Astrocyte (in vitro differentiated cells and primary cell): ENCODE data around the gene C19orf33. TPM values are rescaled to one million over a fixed set of nuclear protein-coding genes. Genes with fewer than 3 reads are reported as not detected.

Source experiments
- DNase-seq: peaks from one replicate; pipeline ENCODE4 v3.0.0-alpha.2; 2010; ENCODE audit warnings: low read depth
- FAIRE-seq: peaks from 2 replicates; lab custom pipeline; 2011; peaks lifted over from hg19 to GRCh38; lab: Jason Lieb, UNC
- H2AFZ ChIP-seq: 2 replicates; pipeline ENCODE4 v1.6.0; 2012; ENCODE audit warnings: low read depth, low read length, inconsistent platforms
- H3K27ac ChIP-seq: 2 replicates; pipeline ENCODE4 v1.5.1; 2011; ENCODE audit warnings: low read depth, low read length, inconsistent platforms
- H3K27me3 ChIP-seq: 2 replicates; pipeline ENCODE4 v1.6.0; 2011; ENCODE audit warnings: low read length, inconsistent platforms; ENCODE audit not compliant: insufficient read depth
- H3K36me3 ChIP-seq: 2 replicates; pipeline ENCODE4 v1.5.1; 2011; ENCODE audit warnings: low read length, inconsistent platforms; ENCODE audit not compliant: insufficient read depth
- H3K4me1 ChIP-seq: 2 replicates; pipeline ENCODE4 v1.5.1; 2011; ENCODE audit warnings: low read length, inconsistent platforms; ENCODE audit not compliant: insufficient read depth
- H3K4me2 ChIP-seq: 2 replicates; pipeline ENCODE4 v1.6.0; 2012; ENCODE audit warnings: low read length, inconsistent platforms
- H3K4me3 ChIP-seq: 2 replicates; pipeline ENCODE4 v1.5.1; 2011; ENCODE audit warnings: low read depth, mild to moderate bottlenecking, low read length, inconsistent platforms; ENCODE audit not compliant: insufficient read depth
- H3K79me2 ChIP-seq: 2 replicates; pipeline ENCODE4 v1.6.0; 2012; ENCODE audit warnings: mild to moderate bottlenecking, low read length, inconsistent platforms; ENCODE audit not compliant: insufficient read depth
- H3K9ac ChIP-seq: 2 replicates; pipeline ENCODE4 v1.6.0; 2012; ENCODE audit warnings: mild to moderate bottlenecking, low read length, inconsistent platforms
- H3K9me3 ChIP-seq: 2 replicates; pipeline ENCODE4 v1.5.1; 2012; ENCODE audit warnings: low read depth, mild to moderate bottlenecking, low read length, inconsistent platforms; ENCODE audit not compliant: insufficient read depth
- H4K20me1 ChIP-seq: 2 replicates; pipeline ENCODE4 v1.6.0; 2012; ENCODE audit warnings: low read length, inconsistent platforms; ENCODE audit not compliant: insufficient read depth
- H3K27ac Mint-ChIP-seq: one replicate; pipeline ENCODE4 v1.8.0; 2021; ENCODE audit warnings: mild to moderate bottlenecking, mixed read lengths; ENCODE audit not compliant: unreplicated experiment
- H3K27me3 Mint-ChIP-seq: one replicate; pipeline ENCODE4 v1.8.0; 2021; ENCODE audit warnings: low read depth, mixed read lengths; ENCODE audit not compliant: unreplicated experiment
- H3K36me3 Mint-ChIP-seq: one replicate; pipeline ENCODE4 v1.8.0; 2021; ENCODE audit warnings: low read depth, mixed read lengths; ENCODE audit not compliant: unreplicated experiment
- H3K4me1 Mint-ChIP-seq: one replicate; pipeline ENCODE4 v1.8.0; 2021; ENCODE audit warnings: low read depth, mixed read lengths; ENCODE audit not compliant: unreplicated experiment
- H3K4me3 Mint-ChIP-seq: one replicate; pipeline ENCODE4 v1.8.0; 2021; ENCODE audit warnings: mild to moderate bottlenecking, moderate library complexity, mixed read lengths; ENCODE audit not compliant: unreplicated experiment
- H3K9me3 Mint-ChIP-seq: one replicate; pipeline ENCODE4 v1.8.0; 2021; ENCODE audit warnings: mild to moderate bottlenecking, mixed read lengths; ENCODE audit not compliant: unreplicated experiment
- EZH2 ChIP-seq: IDR thresholded peaks from 2 replicates; pipeline ENCODE4 v1.6.1; 2012; ENCODE audit warnings: mild to moderate bottlenecking, low read length, inconsistent platforms; ENCODE audit not compliant: insufficient read depth
- total RNA-seq: library from RNA; stranded (reverse); gene quantifications from 2 replicates; pipeline ENCODE4 v1.2.1, GENCODE V29; 2021
- TF ChIP-seq, protein P1 (sequence below): IDR thresholded peaks from 2 replicates; pipeline ENCODE4 v1.5.1; 2011; ENCODE audit warnings: low read depth, mild to moderate bottlenecking, inconsistent platforms, low read length, moderate library complexity; ENCODE audit not compliant: insufficient read depth

The C19orf33 gene
- total RNA-seq, 1 donor from 2014 or later: 5.8 TPM

- Mint-ChIP-seq H3K27me3 (no peaks in the 10 kb centered on the region), H3K4me3 (no peak overlapping the region), H3K4me1 (peaks cover 50% of the 10 kb centered on the region), H3K27ac (peak overlapping the region; percentile 30), H3K36me3 (peaks cover 6% of the 10 kb centered on the region), H3K9me3 (no peaks in the 10 kb centered on the region)
- Histone ChIP-seq H4K20me1 (no peaks in the 10 kb centered on the region), H3K9ac (no peak overlapping the region), H2AFZ (no peak overlapping the region), H3K27ac (no peak overlapping the region), H3K4me2 (peak overlapping the region; percentile 63), H3K4me3 (no peak overlapping the region), H3K4me1 (peaks cover 36% of the 10 kb centered on the region), H3K79me2 (no peaks in the 10 kb centered on the region), H3K9me3 (no peaks in the 10 kb centered on the region), H3K27me3 (no peaks in the 10 kb centered on the region), H3K36me3 (no peaks in the 10 kb centered on the region)
- DNase-seq (no peak), FAIRE-seq (no peak)
- TF ChIP-seq EZH2: no peak
These were observed 36.1 kb upstream of the C19orf33 start for GRCh38 chr19:38267761-38268483.

- peaks cover 47% of the 10 kb centered on the region for H3K4me1 Mint-ChIP-seq
- no peak overlapping the region for H3K4me3 Mint-ChIP-seq
- no peak for DNase-seq
- H3K27ac Mint-ChIP-seq: no peak overlapping the region
- Histone ChIP-seq H3K9me3 (no peaks in the 10 kb centered on the region), H3K27ac (no peak overlapping the region), H3K36me3 (no peaks in the 10 kb centered on the region), H3K27me3 (no peaks in the 10 kb centered on the region), H3K4me3 (no peak overlapping the region), H3K9ac (no peak overlapping the region), H2AFZ (no peak overlapping the region), H3K4me2 (no peak overlapping the region), H3K4me1 (peaks cover 35% of the 10 kb centered on the region), H4K20me1 (no peaks in the 10 kb centered on the region), H3K79me2 (no peaks in the 10 kb centered on the region)
- no peaks in the 10 kb centered on the region for H3K9me3 Mint-ChIP-seq
- FAIRE-seq: no peak
- TF ChIP-seq, protein P1, sequence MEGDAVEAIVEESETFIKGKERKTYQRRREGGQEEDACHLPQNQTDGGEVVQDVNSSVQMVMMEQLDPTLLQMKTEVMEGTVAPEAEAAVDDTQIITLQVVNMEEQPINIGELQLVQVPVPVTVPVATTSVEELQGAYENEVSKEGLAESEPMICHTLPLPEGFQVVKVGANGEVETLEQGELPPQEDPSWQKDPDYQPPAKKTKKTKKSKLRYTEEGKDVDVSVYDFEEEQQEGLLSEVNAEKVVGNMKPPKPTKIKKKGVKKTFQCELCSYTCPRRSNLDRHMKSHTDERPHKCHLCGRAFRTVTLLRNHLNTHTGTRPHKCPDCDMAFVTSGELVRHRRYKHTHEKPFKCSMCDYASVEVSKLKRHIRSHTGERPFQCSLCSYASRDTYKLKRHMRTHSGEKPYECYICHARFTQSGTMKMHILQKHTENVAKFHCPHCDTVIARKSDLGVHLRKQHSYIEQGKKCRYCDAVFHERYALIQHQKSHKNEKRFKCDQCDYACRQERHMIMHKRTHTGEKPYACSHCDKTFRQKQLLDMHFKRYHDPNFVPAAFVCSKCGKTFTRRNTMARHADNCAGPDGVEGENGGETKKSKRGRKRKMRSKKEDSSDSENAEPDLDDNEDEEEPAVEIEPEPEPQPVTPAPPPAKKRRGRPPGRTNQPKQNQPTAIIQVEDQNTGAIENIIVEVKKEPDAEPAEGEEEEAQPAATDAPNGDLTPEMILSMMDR: no peak
- peaks cover 6% of the 10 kb centered on the region for H3K36me3 Mint-ChIP-seq
- no peaks in the 10 kb centered on the region for H3K27me3 Mint-ChIP-seq
These were observed 35.5 kb upstream of the C19orf33 start for GRCh38 chr19:38268539-38268938.

- H3K9ac ChIP-seq: no peak overlapping the region
- H3K4me2 ChIP-seq: peak overlapping the region; percentile 51
- no peaks in the 10 kb centered on the region for H3K9me3 Mint-ChIP-seq
- no peak for TF ChIP-seq EZH2
- TF ChIP-seq, protein P1: no peak
- peaks cover 35% of the 10 kb centered on the region for H3K4me1 Mint-ChIP-seq
- H3K36me3 Mint-ChIP-seq: peaks cover 2% of the 10 kb centered on the region
- H3K27ac Mint-ChIP-seq: no peak overlapping the region
- H3K4me1 ChIP-seq: peaks cover 24% of the 10 kb centered on the region
- no peaks in the 10 kb centered on the region for H4K20me1 ChIP-seq
- H3K27ac ChIP-seq: no peak overlapping the region
- H3K36me3 ChIP-seq: no peaks in the 10 kb centered on the region
- peak; percentile 39 for DNase-seq
- H2AFZ ChIP-seq: no peak overlapping the region
- no peak overlapping the region for H3K4me3 Mint-ChIP-seq
- no peaks in the 10 kb centered on the region for H3K27me3 Mint-ChIP-seq
- H3K79me2 ChIP-seq: no peaks in the 10 kb centered on the region
- H3K27me3 ChIP-seq: no peaks in the 10 kb centered on the region
- FAIRE-seq: no peak
- no peak overlapping the region for H3K4me3 ChIP-seq
- H3K9me3 ChIP-seq: no peaks in the 10 kb centered on the region
These were observed 33.4 kb upstream of the C19orf33 start for GRCh38 chr19:38270587-38271167.
